HG03558 (cell line): ENCODE results near the gene OR6B2.

Experiments used
- ATAC-seq: cut with Tn5 transposase; IDR thresholded peaks from one replicate; pipeline ENCODE4 v1.9.1; 2021; ENCODE audit warnings: moderate number of reproducible peaks; ENCODE audit not compliant: unreplicated experiment; ENCODE audit errors: extremely low read depth

OR6B2 gene

DNA sequence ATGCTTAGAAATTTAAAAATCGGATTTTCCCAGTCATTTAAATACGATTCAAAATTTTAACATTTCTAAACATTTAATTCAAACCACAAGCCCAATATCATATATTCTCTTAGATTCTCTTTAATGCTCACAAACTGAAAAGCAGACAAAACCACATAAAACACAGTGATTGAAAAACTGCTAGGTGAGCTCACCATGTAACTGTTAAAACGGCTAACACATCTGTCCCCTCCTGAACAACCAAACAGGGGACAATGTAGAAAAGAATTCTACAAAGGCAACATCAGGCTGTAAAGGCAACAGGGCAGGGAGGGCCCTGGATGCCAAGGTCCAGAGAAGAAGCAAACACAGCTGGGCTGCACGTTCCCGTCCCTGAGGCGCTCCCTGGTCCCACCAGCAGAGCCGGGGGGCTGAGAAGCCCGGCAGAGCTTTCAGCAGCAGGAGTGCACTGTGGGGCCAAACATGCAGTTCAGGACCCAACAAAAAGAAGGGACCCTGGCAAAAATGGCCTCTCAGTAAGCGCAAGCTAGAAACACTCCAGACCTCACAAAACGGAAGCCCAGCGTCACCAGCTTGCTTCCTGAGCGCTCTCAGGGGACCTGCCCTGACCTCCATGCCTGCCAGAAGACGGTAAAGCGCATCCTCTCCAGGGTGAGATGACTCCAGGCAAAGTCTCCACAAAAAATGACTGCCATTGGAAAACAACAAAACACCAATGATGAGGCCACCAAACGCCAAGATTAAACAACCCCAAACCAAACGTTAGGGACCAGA lies 45.6 kb downstream of the OR6B2 start:
- no peak for ATAC-seq

DNA sequence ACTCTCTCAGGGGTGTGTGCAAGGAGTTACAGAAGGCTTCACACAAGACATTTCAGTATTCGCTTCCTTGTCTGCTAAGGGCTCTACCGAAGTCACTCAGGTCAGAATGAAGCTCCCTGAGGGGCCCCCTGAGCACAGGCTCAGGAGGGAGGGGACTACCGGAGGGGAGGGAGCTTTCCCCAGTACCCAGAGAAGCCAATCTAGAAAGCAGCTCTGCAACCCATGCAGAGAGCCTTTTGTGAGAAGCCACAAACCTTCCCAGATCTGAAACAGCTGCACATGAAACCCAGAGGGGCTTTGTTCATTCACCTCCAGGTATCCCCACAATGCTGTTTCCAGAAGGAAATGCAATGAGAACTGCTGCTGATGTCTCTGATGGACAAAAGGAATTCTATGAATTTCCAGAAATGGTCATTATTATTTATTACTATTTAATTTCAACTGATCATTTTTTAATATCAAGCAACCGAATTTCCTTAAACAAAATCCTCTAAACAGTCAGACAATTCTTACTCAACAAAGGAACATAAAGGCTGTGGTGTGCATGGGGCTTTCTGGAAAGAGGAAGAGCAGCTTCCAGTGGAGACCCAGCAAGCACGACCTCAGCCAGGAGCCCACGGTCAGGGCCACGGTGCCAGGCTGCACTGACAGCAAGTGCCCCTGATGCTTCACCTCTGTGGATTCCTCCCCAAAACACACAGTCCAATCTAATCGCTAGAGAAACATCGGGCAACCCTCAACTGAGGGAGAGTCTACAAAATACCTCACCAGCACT lies 47.0 kb downstream of the OR6B2 start:
- ATAC-seq, result no peak
